Activated T-cell treated with anti-CD3 and anti-CD28 coated beads for 4 hours (primary cell): Measurements from ENCODE around the gene SERPINF2.
"Not testable (repeated sequence)": the region's sequence is repeated elsewhere in the genome, so short reads cannot be mapped to it uniquely, and the experiment has no call there.

Experiments used
- DNase-seq: peaks from one replicate; pipeline ENCODE4 v3.0.0-alpha.2; 2020

SERPINF2 gene

DNA sequence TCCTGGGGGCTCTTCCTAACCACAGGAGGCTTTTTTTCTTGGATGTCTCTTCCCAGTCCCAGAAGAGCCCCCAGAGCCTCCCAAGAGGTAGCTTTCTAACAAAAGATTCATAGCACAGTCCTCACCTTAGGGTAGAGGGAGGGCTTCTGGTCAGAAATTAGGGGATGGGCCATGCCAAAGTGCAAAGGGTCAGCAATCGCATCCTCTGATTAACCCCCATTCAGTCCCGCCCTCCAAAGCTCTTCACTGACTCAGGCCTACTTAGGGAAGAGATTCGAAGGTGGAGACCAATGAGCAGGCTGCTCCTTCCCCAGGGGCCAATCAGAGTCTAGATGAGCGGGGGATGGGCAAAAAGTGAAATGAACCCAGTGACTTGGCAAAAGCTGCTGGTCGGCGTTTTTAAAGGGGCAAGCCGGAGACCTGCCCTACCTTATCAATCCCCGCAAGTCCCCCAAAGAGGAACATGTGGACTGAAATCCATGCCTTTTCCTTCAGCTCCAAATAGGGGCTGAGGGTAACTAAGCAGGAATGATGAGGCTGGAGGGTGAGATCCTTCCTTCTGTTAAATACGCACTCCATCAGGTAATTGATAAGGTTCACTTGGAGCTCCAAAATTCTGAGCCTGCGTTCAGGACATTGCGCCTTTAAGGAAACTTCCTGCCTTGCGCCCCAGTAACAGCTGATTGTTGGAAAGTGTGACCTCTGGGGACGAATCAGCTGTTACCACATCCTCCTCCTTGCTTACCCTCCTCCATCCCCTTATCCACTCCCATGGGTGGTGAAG lies 25.6 kb upstream of the SERPINF2 start:
- DNase-seq: peak; percentile 79

DNA sequence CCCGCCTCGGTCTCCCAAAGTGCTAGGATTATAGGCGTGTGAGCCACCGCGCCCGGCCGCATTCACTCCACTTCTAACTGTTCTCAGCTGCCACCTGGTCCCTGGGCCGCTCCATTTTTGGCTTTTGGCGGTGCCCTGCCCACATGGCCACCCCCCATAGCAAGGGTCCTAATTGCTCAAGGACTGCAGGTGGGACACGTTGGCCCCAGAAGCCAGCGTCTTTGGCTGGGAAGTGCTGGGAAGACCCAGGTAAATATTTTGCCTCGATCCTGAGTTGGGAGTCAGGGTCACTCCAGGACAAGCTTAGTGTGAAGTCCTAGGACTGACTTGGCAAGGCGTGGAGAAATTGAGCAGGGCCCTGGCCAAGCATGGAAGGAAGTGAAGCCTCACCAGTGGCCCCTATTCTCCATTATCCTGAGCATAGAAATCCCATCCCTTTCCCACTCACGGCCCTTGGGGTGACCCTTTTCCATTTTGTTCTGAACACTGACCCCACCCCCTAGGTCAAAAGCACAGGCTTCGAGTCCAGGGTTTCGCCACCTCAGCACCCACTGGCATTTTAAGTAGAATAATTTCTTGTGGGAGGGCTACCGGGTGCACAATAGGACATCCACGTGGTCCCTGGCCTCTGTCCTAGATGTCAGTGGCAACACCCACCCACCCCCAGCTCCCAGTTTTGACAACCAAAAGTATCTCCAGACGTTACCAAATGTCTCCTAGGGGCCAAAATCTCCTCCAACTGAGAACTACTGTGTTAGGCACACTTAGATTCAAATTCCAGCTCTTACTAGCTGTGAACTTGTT lies 24.1 kb upstream of the SERPINF2 start:
- DNase-seq: no peak

DNA sequence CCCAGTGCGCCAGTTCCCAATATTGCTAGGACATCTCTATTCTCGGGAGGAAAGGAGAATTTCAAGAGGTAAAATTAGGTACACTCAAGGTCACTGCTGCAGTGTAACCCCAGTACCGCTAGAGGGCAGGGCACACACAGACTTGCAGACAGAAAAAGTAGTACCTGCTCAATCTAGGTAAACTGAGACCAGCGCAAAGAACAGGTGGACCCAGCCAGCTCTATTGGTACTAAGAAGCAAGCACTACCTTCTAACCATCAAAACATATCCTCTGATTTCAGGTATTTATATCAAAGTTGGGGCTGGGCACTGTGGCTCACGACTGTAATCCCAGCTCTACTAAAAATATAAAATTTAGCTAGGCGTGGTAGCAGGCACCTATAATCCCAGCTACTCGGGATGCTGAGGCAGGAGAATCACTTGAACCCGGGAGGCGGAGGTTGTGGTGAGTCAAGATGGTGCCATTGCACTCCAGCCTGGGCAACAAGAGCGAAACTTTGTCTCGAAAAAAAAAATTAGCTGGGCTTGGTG lies 21.8 kb upstream of the SERPINF2 start:
- DNase-seq: peak; percentile 56

DNA sequence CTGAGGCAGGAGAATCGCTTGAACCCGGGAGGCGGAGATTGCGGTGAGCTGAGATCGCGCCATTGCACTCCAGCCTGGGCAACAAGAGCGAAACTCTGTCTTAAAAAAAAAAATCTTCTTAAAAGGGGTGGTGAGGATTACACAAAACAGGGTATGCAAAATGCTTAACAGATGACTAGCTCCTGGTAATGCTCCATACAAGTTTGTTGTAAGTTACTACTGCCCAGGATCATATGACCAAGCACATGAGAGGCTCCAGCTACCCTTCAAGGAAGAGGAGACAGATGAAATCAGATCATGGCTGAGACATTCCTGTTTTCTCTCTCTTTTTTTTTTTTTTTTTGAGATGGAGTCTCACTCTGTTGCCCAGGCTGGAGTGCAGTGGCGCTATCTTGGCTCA lies 20.6 kb upstream of the SERPINF2 start:
- not testable (repeated sequence) for DNase-seq

DNA sequence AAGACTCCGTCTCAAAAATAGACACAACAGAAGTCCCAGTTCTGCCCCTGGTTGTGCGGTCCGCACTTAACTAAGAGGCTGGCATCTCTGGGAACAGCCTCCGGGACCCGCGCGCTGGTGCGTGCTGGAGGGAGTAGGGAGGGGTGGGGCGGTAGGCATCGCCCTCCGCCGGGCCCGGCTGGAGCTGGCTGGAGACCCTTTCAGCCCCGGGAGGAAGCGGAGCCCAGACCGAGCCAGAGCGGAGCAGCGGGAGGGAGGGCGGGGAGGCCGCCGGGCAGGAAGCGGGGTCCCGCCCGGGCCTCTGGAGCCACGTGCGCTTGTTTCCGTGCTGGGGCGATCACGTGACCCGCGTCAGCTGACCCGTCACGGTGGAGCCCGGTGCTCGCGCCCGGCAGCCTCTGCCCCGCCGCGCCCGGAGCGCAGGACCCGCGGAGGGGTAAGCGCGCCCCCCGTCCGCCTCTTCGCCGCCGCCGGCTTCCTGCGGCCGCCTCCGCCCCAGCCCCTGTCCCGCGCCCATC lies 18.3 kb upstream of the SERPINF2 start, which contains the start of gene WDR81:
WDR81 (plus strand) TSS at position 354 of the 518 bp plus-strand sequence. CDS start 256 bp downstream, outside the sequence.
- peak; percentile 76 for DNase-seq

DNA sequence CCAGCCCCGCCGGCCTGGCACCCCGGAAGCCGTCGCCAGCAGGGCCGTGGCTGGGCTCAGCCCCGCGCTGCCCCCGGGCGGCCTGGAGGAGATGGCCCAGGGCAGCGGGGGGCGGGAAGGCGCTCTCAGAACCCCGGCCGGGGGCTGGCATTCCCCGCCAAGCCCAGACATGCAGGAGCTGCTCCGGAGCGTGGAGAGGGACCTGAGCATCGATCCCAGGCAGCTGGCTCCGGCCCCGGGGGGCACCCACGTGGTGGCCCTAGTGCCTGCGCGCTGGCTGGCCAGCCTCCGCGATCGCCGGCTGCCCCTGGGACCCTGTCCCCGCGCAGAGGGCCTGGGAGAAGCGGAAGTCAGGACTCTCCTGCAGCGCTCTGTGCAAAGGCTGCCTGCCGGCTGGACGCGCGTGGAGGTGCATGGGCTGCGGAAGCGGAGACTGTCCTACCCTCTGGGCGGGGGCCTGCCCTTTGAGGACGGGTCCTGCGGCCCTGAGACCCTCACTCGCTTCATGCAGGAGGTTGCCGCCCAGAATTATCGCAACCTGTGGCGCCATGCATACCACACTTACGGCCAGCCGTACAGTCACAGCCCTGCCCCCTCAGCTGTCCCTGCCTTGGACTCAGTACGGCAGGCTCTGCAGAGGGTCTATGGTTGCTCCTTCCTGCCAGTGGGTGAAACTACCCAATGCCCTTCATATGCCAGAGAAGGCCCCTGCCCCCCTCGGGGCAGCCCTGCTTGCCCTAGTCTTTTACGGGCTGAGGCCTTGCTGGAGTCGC lies 17.6 kb upstream of the SERPINF2 start:
- no peak for DNase-seq

DNA sequence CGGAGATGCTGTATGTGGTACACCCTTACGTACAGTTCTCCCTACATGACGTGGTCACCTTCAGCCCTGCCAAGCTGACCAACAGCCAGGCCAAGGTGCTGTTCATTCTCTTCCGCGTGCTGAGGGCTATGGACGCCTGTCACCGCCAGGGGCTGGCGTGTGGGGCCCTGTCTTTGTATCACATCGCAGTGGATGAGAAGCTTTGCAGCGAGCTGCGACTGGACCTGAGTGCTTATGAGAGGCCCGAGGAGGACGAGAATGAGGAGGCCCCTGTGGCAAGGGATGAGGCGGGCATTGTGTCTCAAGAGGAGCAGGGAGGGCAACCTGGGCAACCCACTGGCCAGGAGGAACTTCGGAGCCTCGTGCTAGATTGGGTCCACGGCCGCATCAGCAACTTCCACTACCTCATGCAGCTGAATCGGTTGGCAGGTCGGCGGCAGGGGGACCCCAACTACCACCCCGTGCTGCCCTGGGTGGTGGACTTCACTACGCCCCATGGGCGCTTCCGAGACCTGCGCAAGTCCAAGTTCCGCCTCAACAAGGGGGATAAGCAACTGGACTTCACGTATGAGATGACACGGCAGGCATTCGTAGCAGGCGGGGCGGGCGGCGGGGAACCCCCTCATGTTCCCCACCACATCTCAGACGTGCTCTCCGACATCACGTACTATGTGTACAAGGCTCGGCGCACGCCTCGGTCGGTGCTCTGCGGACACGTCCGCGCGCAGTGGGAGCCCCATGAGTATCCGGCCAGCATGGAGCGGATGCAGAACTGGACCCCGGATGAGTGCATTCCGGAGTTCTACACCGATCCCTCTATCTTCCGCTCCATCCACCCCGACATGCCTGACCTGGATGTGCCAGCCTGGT lies 16.8 kb upstream of the SERPINF2 start:
- DNase-seq: no peak

DNA sequence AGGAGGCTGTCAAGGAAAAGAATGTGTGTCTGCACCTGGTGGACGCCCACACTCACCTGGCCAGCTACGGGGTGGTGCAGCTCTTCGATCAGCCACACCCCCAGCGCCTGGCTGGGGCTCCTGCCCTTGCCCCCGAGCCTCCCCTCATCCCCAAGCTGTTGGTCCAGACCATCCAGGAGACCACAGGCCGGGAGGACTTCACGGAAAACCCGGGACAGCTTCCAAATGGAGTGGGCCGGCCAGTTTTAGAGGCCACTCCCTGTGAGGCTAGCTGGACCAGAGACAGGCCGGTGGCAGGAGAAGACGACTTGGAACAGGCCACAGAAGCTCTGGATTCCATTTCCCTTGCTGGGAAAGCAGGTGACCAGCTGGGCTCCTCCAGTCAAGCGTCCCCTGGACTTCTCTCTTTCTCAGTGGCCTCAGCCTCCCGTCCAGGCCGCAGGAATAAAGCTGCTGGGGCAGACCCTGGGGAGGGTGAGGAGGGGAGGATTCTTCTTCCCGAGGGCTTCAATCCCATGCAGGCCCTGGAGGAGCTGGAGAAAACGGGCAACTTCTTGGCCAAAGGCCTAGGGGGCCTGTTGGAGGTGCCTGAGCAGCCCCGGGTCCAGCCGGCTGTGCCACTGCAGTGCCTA lies 15.9 kb upstream of the SERPINF2 start:
- no peak for DNase-seq

DNA sequence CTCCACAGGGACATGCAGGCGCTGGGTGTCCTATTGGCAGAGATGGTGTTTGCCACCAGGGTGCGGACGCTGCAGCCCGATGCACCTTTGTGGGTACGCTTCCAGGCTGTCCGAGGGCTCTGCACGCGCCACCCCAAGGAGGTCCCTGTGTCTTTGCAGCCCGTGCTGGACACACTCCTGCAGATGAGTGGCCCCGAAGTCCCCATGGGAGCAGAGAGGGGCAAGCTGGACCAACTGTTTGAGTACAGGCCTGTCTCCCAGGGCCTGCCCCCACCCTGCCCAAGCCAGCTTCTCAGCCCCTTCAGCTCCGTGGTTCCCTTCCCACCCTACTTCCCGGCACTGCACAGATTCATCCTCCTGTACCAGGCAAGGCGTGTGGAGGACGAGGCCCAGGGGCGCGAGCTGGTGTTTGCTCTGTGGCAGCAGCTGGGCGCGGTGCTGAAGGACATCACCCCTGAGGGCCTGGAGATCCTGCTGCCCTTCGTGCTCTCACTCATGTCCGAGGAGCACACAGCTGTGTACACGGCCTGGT lies 15.3 kb upstream of the SERPINF2 start:
- DNase-seq: no peak

DNA sequence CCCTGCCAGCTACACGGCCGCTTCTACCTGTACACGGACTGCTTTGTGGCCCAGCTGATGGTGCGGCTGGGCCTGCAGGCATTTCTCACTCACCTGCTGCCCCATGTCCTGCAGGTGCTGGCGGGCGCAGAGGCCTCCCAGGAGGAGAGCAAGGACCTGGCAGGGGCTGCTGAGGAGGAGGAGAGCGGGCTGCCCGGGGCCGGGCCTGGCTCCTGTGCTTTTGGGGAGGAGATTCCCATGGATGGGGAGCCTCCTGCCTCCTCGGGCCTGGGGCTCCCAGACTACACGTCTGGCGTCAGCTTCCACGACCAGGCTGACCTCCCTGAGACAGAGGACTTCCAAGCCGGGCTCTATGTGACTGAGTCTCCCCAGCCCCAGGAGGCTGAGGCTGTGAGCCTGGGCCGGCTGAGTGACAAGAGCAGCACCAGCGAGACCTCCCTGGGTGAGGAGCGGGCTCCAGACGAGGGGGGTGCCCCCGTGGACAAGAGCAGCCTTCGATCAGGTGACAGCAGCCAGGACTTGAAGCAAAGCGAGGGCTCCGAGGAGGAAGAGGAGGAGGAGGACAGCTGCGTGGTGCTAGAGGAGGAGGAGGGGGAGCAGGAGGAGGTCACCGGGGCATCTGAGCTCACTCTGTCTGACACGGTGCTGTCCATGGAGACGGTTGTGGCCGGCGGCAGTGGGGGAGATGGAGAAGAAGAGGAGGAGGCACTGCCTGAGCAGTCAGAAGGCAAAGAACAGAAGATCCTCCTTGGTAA lies 14.6 kb upstream of the SERPINF2 start:
- DNase-seq: no peak

DNA sequence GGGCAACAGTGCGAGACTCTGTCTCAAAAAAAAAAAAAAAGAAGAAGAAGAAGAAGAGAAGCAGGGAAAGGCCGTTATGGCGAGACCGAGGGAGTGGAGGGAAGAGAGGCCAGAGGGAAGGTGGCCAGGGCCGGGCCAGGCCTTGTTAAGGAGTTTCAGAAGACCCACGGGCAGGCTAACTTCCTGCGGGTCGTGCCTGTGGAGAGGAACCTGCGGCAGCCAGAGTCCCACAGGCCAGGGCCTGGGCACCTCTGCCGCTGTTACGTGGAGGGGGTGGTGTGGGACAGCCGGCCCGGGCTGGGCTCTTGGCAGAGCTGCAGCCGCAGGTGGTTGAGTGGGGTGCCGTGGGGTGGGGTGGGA lies 12.7 kb upstream of the SERPINF2 start:
- no peak for DNase-seq

DNA sequence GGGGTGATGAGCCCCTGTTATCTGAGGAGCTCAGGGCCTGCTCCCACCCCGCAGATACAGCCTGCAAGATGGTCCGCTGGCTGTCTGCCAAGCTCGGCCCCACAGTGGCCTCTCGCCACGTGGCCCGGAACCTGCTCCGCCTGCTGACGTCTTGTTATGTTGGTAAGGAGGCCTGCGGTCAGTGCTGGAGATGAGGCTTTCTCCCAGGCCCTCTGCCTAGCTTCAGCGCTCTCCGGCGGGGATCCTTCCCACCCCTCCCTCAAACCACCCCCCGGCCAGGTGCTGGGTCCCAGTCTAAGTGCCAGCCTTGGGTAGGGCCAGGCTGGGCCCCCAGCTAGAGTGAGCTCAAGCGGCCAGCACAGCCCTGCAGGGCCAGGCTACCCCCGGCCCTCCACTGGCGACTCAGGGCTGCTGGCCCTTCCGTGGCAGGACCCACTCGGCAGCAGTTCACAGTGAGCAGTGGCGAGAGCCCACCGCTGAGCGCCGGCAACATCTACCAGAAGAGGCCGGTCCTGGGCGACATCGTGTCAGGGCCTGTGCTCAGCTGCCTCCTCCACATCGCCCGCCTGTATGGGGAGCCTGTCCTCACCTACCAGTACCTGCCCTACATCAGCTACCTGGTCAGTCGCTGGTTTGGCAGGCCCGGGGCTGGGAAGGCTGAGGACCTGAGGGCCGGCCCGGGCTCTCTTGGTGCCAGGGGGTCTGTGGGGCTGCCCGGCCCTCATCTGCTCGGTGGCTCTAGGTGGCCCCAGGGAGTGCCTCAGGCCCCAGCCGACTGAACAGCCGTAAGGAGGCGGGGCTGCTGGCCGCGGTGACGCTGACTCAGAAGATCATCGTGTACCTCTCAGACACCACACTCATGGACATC lies 12.1 kb upstream of the SERPINF2 start:
- DNase-seq: no peak

DNA sequence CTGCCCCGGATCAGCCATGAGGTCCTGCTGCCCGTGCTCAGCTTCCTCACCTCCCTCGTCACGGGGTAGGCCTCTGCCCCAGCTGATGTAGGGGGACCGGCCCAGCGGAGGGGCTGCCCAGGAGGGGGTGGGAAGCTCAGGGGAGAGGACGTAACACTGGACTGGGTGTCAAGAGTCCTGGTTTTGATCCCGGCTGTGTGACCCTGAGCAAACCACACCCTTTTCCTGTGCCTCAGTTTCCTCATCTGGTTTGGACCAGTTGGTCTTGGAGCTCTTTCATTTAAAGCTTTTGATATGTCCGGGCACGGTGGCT lies 11.5 kb upstream of the SERPINF2 start:
- no peak for DNase-seq

DNA sequence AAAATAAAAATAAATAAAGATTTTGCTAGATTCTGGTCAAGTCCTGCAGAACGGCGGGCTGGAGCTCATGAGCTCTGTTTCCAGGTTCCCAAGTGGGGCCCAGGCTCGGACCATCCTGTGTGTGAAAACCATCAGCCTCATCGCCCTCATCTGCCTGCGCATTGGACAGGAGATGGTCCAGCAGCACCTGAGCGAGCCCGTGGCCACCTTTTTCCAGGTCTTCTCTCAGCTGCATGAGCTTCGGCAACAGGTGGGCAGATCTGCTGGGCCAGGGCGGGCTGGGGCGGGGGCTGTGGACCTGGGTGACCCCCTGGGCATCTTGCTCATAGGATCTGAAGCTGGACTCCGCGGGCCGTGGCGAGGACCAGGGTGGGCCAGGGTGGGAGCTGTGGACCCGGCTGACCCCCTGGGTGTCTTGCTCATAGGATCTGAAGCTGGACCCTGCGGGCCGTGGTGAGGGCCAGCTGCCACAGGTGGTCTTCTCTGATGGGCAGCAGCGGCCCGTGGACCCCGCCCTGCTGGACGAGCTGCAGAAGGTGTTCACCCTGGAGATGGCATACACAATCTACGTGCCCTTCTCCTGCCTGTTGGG lies 10.3 kb upstream of the SERPINF2 start:
- DNase-seq: no peak

DNA sequence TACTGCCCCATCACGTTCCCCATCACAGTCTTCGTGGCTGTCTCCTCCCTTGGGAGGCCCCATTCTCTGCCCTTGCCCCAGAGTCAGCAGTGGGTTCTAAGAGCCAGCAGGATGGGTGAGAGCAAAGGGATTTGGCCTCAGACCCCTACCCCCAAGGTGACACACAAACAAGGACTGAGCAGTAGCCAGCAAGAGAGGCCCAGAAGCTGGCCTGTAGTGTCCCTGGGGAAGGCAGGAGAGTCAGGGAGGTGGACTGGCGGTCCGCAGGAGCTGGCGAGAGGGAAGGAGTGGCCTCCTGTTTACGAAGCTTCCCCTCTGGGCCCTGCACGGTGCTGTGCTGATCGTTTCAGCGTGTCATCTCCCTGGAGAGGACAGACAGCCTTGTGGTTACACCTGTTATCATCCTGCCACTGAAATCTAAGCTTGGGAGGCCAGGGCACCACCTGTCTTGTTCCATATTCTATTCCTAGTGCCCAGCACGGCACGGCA lies 9.8 kb upstream of the SERPINF2 start:
- DNase-seq: no peak

DNA sequence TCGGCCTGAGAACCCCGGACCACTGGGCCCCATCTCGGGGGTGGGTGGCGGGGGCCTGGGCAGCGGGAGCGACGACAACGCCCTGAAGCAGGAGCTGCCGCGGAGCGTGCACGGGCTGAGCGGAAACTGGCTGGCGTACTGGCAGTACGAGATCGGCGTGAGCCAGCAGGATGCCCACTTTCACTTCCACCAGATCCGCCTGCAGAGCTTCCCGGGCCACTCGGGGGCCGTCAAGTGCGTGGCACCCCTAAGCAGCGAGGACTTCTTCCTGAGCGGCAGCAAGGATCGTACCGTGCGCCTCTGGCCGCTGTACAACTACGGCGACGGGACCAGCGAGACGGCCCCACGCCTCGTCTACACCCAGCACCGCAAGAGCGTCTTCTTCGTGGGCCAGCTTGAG lies 8.9 kb upstream of the SERPINF2 start:
- DNase-seq: no peak

DNA sequence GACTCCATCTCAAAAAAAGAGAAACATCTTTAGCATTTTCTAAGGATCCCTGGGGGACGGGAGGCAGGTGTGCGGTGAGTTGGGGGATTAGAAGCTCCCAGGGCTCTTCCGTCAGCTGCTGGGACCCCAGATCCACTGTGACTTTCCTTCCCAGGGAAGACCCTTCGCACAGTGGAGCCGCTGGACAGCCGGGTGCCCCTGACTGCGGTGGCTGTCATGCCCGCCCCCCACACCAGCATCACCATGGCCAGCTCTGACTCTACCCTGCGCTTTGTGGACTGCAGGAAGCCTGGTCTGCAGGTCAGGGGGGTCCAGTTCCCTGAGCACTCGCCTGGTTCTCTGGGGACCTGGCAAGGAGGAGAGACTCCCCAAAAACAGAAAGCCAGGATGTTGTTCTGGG lies 7.3 kb upstream of the SERPINF2 start:
- DNase-seq: no peak

DNA sequence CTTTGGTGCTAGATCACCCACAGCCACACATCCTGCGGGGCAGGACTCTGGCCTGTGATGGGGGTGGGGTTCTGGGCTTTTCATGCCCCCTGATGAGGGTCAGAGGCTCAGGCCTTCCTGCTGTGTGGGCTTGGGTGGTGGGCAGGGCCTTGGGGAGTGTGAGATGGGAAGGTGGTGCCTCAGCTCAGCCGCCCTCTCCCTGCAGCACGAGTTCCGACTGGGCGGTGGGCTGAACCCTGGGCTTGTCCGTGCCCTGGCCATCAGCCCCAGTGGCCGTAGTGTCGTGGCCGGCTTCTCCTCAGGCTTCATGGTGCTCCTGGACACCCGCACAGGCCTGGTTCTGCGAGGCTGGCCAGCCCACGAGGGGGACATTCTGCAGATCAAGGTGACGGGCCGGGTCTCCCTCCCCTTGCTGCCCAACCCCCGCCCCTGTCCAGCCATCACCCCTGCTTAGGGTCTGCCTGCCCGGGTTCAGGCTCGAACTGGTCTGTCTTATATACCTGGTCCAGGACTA lies 6.8 kb upstream of the SERPINF2 start:
- DNase-seq: no peak
